SIG-M5 (cell line): ENCODE data around the gene GJC1.

Experiments
- DNase-seq: peaks from one replicate; lab custom pipeline; 2025; lab: John Stamatoyannopoulos, UW

Gene GJC1

DNA sequence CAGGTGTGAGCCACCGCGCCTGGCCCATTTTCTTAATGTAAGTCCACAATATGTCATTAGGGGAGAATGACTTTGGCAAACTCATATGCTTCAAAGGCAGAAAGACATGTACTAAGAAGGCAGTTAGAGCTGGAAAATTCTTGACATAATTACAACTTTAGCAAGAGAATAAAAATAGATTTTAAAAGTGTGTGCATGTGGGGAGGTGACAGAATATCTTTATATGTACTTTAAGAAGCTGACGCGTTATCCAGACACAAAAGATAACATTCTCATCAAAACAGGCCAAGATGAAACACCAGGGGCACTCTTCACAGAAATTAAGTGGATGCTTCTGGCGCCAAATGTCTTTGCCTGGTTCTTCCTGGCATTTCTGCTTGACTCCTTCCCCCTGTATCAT is 28.2 kb downstream of the GJC1 start:
- no peak for DNase-seq

DNA sequence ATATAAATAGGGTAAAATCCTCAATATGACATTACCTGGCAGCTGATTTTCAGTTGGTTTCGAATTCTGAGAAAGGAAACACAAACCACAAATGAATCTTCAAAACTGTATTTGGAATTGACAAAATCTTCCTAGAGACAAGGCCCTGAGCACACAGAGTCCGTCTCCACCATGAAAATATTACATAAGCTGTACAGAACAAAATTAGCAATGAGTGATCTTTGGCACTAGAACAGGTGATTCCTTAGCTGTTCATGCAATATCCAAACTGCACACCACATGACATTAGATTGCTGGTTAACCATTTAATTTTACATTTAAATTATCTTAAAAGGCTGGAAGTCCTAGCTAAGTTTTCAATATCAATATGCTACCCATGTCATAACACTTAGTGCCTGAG is 31.7 kb downstream of the GJC1 start:
- DNase-seq, result no peak

DNA sequence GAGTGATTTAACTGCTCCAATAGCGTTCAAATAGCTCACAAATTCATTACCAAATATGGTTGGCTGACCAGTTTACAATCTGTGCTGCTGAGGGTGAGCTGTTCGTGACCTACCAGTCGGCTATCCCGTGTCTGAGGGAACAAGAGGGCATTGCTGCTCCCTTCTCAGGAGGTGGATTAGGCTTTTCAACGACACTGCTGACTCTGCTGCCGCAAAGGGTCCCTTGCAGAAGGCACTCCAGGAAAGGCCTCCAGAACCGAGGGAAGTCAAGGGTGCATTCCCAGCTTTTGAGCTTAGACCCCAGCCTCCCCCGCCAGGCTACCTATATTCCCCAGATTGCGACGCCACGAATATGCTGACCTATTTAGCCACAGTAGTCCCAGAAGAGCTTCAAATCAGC is 32.3 kb downstream of the GJC1 start:
- no peak for DNase-seq

DNA sequence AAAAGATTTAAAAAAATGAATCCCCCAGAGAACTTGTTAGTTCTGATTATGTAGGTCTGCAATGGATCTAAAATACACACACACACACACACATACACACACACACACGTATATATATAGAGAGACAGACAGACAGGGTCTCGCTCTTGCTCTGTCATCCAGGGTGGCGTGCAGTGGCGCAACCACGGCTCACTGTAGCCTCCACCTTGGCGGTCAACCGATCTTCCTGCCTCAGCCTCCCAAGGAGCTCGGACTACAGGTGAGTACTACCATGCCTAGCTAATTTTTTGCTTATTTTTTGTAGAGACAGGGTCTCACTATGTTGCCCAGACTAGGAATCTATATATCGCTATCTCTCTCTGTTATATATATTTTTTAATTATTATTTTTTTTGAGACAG is 33.4 kb downstream of the GJC1 start:
- DNase-seq, result no peak

DNA sequence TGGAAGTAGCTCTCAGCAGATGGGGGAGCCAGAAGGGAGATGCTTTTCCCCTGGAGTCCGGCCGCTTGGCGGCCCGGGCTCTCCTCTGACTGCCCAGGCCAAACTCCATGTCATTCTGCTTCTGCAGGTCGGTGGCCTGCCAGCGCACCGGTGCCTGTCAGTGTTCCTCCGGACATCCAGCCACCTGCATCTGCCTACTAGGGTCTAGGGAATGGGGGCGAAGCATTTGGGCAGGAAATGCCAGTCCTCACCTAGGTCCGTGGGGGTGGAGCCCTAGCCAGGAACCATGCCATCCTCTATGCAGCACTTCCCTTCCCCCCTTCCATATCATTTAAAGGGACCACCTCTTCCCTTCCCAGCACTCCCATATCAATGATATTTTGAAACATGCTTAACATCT is 34.2 kb downstream of the GJC1 start:
- no peak for DNase-seq

DNA sequence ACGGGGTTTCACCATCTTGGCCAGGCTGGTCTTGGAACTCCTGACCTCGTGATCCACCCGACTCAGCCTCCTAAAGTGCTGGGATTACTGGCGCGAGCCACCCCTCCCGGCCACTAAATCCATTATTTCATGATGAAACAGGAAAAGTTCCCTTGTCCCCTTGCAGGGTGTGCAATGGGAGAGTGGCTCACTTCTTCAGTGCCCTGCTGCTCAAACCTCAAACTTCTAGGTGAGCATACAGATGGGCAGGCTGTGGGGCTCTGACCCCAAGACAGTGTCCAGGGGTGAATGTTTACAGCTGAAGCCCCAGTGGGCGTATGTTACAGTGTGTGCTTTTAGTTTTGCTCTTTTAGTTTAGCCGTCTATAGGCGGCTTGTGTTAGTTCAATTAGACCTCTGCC is 34.7 kb downstream of the GJC1 start:
- no peak for DNase-seq

DNA sequence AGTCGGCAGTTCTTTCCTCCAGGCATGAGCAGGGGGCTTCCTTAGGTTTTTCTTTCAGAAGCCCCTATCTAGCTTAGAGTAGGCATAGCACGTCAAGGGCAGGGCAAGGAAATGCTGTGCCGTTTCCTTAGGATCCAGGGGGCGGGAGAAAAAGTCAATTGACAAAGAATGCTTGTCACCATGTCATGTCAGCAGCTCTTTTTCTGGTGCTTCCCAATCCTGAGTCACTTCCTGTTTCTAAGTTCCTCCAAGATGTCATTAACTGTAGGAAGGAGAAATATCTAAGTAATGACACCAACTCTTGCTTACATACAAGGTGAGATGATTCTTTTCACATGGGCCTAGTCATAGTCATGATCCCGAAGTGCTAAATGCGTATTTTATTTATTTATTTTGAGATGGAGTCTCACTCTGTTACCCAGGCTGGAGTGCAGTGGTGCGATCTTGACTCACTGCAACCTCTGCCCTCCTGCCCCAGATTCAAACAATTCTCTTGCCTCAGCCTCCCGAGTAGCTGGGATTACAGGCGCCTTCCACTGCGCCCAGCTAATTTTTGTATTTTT is 35.2 kb downstream of the GJC1 start:
- DNase-seq, result peak; percentile 57

DNA sequence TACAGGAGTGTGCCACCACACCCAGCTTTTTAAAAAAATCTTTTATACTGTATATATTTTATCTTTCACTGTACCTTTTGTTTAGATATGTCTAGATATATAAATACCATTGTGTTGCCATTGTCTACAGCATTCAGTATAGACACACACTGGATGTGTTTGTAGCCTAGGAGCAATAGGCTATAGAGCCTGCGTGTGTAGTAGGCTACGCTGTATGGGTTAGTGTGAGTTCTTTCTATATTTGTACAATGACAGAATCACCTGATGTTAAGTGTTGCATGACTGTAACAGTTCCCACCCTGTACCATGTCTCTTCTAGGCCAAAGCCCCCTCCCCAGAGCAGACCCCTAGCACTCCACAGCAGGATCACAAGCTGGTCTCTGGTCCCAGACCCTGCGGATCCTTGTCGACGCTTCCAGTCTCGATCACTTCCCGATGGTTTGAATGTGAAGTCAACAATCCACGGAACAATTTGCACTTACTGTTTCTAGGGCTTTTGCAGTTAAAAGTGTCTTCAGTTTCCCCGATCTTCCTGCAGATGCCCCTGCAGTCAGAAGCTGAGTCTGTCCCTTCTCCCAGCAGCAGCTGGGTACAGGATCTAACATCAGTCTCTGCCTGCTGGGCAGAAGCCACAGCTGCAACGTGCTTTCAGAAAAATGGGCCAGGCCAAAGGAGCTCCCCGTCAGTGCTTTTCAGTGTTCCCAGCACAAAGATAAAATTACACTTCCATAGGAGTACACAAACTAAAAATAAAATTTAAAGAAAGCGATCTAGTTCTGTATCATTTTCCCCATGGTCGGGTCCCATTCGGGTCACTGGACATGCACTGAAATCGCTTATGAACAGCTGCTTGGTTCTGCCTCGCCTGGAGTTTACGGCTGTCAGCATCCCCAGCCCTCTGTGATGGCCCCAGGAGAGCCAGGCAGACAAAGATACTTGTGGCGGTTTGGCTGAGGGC is 35.9 kb downstream of the GJC1 start:
- no peak for DNase-seq

DNA sequence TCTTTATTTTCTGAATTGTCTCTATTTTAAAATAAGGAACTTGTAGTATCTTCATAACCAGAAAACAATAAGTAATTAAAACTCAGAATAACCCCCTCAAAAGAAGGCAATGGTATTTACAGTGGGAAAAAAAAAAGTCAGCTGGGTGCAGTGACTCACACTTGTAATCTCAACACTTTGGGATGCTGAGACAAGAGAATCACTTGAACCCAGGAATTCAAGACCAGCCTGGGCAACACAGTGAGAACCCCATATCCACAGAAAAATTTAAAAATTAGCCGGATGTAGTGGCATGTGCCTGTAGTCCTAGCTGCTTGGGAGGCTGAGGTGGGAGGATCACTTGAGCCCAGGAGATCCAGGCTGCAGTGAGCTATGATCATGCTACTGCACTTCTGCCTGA is 37.8 kb downstream of the GJC1 start:
- DNase-seq, result no peak

DNA sequence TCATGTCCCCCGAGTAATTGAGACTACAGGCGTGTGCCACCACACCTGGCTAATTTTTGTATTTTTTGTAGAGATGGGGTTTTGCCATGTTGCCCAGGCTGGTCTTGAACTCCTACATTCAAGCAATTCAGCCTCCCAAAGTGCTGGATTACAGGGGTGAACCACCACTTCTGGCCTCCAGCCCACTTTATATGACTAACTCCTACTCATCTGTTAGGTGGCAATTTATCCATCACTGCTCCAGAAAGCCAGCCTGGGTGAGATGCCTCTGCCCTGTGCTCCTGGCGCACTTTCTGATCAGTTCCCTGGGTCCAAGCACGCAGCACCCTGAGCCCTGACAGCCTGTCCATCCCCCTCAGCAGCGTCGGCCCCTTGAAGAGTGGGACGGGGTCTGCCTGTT is 41.9 kb downstream of the GJC1 start:
- no peak for DNase-seq

DNA sequence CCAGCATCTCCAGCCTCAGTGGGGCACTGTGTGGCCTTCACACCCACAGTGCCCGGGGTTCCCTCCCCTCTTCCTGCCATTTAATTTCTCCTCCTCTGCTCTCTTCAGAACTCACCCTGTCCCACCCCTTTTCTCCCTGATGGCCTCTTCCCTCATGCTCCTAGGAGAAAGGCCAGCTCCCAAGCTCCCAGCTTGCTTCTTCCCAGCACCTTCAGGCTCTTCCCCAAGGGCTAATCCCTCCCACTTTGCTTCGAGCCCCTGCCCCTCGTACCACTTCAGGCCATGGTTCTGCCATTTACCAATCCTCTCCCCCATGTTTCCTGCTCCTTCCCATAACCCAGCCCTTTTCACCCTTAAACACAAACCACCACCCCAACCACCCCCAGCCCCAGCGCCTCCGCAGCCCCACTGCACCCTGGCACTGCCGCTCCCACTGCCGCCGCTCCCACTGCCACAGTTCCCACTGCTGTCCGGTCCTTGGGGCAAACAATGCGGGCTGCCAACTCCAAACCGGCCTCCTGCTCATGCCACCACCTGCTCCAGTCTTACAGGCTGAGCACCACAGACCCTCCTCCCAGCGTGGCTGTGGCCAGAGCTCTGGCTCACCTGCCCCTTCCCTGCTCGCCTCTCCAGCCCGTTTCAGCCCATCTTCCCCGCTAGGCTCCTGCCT is 42.7 kb downstream of the GJC1 start:
- DNase-seq, result no peak

DNA sequence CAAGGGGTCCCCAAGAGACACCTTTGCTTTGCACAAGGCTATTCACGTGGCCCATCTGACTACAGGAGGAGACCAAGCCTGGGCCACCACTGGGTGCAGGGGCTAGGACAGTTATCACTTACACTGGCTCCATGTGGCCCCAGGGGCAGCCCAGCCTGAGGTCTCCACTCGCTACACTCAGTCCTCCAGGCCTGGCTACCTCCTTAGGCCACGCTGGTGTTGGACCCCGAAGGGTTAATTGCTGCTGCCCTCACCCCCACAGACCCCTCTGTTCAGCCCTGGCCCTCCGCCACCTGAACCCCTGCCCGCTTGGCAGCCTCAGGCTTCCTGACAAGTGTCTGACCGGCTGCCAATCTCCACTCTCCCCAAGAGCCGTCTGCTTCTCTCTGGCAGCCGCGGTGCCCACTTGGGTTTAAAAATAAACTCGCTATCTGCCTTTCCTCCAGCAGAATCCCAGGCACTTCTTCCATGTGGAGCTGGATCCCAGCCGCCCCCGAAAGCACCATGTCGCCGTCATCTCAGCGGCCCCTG is 43.5 kb downstream of the GJC1 start:
- DNase-seq, result no peak

DNA sequence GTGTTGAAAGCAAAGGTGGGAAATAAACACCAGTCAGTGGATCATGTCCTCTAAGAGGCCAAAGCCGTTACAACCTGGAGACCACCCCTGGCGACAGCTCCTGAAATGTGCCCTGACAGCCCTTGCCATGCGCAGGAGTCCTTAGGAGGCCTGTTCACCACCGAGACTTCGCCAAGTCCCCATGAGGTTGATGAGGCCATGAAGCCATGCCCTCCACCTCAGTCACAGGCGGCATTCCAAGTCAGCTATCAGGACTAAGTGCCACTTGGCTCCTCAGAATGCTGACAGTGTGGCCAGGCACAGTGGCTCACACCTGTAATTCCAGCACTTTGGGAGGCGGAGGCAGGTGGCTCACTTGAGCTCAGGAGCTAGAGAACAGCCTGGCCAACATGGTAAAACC is 44.2 kb downstream of the GJC1 start:
- no peak for DNase-seq

DNA sequence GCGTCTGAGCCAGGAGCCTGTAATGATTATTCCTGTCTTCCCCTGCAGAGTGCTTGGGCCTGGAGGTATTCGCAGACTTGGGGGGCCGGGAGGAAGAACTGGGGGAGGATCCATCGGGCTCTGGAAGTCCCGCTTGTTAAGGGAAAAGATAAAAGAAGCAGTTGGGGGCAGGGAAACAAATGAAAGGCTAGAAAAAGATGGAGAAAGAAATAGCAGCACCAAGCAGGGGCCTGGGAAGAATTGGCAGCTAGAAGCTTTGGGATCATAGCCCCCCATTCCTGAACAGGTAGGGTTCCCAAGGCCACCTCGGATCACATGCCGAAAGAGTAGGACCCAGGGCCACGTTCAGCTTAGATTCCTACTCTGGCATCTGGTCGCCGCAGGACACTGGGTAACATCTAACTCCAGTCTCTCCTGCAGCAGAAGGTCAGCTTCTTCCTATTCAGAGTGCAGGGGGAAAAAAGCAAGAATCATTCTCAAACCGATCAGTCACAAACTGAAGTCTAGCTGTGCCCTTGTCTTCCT is 47.7 kb downstream of the GJC1 start:
- DNase-seq, result no peak

DNA sequence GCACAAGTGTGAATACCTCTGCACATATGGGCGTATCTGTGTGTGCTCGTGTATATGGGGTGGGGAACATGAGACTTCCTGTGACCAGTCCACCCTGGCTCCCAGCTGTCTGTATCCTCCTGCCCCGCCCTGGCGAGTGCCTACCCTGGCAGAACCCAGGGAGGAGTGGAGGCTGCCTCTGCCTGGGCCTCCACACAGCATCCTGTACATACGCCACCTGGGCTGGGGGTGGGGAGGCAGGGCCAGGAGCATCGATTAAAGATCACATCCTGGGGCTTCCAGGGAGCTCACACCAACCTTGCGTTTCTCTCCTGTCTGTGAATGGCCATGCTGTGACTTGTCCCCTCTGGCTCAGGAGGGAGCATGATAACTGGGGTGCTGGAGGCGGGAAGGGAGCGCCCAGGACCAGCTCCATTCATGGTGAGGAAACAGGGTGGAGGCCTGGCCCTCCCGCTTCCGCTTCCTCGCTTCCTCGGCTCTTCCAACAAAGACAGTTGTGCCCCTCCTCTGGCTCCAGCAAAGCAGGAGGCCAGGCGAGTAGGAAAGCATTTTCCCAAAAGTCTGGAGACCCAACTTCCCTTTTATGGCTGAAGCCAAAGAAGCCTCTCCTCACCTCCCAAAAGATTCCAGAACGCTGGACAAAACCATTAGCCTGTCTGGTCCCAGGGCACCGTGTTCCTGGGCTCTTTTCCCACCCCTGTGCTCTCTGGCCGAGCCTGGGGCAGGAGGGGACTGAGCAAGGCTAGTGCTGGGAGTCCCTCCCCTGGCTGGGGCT is 48.3 kb downstream of the GJC1 start:
- no peak for DNase-seq

DNA sequence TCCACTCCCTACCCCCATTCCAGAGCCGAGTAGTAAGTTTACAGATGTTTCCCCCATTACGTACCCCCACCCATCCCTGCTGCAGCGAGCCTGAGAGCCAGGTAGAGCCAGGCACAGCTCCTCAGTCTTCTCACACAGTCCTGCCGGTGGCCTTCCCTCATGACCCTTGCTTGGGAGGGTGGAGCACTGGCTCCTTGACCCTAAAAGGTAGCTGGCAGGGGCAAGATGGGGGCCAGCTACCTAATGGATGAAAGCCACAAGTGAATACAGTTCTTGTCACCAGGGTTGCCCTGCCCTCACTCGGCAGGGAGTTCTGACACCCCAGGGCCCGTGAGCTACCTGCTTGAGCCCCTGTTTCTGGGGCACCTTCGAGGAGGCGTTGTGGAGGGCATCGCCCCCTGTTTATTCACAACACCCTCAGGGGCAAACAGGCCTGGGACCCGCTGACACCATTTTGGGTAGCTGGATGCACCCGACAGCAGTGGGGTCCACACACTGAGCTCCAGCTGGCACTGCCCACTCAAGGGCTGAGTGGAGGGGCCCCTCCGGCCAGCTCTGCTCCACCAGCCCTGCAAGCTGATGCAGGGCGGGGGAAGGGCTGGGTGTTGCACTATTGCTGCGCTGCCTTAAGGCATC is 49.1 kb downstream of the GJC1 start:
- no peak for DNase-seq

DNA sequence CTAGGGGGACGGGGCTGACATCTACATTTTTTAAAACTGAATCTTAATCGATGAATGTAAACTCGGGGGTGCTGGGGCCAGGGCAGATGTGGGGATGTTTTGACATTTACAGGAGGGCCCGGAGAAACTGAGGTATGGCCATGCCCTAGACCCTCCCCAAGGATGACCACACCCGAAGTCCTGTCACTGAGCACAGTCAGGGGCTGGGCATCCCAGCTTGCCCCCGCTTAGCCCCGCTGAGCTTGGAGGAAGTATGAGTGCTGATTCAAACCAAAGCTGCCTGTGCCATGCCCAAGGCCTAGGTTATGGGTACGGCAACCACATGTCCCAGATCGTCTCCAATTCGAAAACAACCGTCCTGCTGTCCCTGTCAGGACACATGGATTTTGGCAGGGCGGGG is 49.9 kb downstream of the GJC1 start:
- no peak for DNase-seq

DNA sequence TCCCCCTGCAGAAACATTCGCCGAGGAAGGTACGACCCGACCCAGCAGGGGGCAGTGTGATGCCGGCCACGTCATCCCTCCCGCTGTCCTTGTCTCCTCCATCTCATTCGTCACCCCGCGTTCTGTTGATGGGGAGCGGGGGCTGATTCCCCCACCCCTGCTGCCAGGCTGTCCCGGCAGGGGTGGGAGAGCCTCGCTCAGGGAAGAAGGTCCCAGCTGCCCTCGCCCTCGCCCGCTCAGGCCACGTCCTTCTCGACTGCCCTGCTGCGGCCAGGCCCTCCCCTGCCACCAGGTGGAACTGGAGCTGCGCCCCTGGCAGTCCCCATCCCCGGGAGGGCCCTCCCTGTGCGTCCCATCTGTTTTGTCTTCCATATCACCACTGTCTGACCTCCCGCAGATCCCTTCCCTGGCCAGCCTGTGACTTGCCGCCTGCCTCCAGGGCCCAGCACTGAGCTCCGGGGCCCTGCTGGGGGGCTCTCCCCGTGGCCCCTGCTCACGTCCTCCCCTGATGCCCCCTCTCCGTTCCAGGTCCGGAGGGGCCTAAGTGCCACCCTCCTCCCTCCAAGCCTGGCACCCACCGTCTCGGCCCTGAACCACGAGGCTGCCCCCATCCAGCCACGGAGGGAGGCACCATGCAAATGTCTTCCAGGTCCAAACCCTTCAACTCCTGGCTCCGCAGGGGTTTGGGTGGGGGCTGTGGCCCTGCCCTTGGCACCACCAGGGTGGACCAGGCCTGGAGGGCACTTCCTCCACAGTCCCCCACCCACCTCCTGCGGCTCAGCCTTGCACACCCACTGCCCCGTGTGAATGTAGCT is 50.7 kb downstream of the GJC1 start:
- no peak for DNase-seq

DNA sequence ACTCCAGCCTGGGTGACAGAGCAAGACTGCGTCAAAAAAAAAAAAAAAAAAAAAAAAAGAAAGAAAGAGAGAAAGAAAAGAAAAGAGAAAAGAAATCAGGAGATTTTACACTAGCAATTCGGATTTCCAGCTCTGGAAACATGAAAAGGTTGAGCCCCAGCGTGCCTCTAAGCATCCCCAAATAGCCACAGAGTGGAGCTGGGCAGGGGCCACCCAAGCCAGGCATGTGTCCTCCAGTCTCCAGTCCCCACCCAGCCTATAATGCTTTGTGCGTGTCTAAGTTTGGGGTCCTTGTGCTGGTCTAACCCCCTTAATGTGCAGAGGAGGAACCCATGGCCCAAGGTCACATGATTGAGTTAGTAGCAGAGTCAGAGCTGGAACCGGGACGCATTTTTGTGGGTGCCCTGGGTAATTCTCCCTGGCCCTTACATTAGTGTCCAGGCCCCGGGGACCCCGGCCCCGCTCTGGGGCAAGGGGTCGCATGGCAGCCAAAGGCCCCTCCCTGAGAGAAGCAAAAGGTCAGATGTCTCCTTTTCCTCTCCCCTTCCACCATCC is 51.4 kb downstream of the GJC1 start:
- no peak for DNase-seq
